ENCODE measurements around the gene FTH1.

GRCh38 chr11:62000539-62001446 is 33.4 kb upstream of the FTH1 start:
- TF ChIP-seq, protein P1, sequence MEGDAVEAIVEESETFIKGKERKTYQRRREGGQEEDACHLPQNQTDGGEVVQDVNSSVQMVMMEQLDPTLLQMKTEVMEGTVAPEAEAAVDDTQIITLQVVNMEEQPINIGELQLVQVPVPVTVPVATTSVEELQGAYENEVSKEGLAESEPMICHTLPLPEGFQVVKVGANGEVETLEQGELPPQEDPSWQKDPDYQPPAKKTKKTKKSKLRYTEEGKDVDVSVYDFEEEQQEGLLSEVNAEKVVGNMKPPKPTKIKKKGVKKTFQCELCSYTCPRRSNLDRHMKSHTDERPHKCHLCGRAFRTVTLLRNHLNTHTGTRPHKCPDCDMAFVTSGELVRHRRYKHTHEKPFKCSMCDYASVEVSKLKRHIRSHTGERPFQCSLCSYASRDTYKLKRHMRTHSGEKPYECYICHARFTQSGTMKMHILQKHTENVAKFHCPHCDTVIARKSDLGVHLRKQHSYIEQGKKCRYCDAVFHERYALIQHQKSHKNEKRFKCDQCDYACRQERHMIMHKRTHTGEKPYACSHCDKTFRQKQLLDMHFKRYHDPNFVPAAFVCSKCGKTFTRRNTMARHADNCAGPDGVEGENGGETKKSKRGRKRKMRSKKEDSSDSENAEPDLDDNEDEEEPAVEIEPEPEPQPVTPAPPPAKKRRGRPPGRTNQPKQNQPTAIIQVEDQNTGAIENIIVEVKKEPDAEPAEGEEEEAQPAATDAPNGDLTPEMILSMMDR (IDR thresholded peaks at IDR 0.05) = no peak
- TF ChIP-seq POLR2A (IDR thresholded peaks at IDR 0.05) = no peak
